Measurements from ENCODE around the gene OAS1. TPM values are rescaled to one million over a fixed set of nuclear protein-coding genes. Genes with fewer than 3 reads are reported as not detected.

Gene OAS1
- total RNA-seq, 1 donor from 2014 or later: 0.38 TPM

DNA sequence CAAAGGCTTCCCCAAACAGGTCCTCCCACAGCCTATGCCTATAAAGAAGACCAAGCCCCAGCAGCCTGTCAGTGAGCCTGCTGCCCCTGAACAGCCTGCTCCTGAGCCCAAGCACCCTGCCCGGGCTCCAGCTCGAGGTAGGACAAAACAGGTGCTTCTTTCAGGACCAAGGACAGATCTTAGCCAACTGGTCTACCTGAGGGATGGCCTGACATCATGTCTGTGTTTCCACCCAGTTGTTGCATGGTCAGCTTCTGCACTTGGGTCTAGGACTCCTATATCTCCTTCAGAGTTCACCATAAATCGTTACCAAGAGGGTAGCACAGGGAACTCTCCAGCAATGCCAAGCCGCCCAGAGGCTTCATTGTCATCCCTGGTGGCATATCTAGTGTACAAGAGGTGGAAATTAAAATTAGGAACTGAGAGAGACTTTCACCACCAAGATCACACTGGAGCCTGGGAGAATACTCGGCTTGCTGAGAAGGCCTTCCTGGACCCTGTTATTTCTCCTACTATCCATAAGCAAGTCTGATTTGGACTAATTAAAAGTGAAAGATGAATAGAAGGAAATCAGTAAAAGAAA, 38.2 kb upstream of the OAS1 start:
- Mint-ChIP-seq H3K27me3 (peaks cover 61% of the 10 kb centered on the region), H3K4me3 (ENCODE audit: low read depth) (no peak overlapping the region), H3K27ac (no peak overlapping the region), H3K4me1 (ENCODE audit: low read depth) (no peaks in the 10 kb centered on the region), H3K9me3 (ENCODE audit: low read depth) (no peaks in the 10 kb centered on the region), H3K36me3 (ENCODE audit: insufficient read depth) (no peaks in the 10 kb centered on the region)
- peak; percentile 30 for DNase-seq (ENCODE audit: low spot score, unreplicated experiment)
- no peak for TF ChIP-seq CTCF (IDR thresholded peaks at IDR 0.05; ENCODE audit: unreplicated experiment)

DNA sequence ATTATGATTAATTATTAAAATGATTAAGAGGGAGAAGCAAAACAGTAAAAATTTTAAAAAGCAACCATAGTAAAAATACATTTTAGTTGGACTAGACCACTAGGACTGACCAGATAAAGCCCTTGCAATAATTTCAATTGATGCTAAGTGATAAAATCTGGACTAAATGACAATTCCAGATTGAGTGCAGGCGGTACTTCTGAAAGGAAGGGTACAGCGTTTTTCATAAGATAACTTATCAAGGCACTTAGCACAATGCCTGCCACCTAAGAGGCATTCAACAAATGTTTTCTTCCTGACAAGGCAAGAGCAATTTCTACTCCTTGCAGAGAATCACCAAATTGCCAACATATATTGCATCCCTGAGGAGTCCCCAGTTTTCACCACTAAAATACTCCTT, 37.7 kb upstream of the OAS1 start:
- Mint-ChIP-seq H3K4me3 (ENCODE audit: low read depth) (no peak overlapping the region), H3K27ac (no peak overlapping the region), H3K9me3 (ENCODE audit: low read depth) (no peaks in the 10 kb centered on the region), H3K36me3 (ENCODE audit: insufficient read depth) (no peaks in the 10 kb centered on the region), H3K4me1 (ENCODE audit: low read depth) (no peaks in the 10 kb centered on the region), H3K27me3 (peaks cover 61% of the 10 kb centered on the region)
- no peak for DNase-seq (ENCODE audit: low spot score, unreplicated experiment)
- TF ChIP-seq CTCF (IDR thresholded peaks at IDR 0.05; ENCODE audit: unreplicated experiment): no peak

DNA sequence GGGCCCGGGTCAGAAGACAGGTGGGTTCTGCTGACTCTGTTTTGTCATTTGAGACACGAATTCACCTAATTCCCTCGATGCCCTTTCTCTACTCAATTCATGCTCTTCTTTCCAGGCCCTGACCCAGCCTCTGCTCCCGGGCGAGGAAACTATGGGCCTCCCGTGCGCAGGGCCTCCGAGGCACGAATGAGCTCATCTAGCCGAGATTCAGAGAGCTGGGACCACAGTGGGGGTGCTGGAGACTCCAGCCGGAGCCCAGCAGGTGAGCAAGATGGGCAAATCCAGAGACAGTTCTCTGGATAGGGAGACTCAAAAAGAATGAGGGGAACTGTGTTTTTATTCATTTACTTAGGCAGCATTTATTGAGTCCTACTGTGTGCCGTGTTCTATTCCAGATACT, 37.0 kb upstream of the OAS1 start:
- no peaks in the 10 kb centered on the region for H3K9me3 Mint-ChIP-seq (ENCODE audit: low read depth)
- no peak overlapping the region for H3K27ac Mint-ChIP-seq
- TF ChIP-seq CTCF (IDR thresholded peaks at IDR 0.05; ENCODE audit: unreplicated experiment): no peak
- no peaks in the 10 kb centered on the region for H3K36me3 Mint-ChIP-seq (ENCODE audit: insufficient read depth)
- no peaks in the 10 kb centered on the region for H3K4me1 Mint-ChIP-seq (ENCODE audit: low read depth)
- H3K4me3 Mint-ChIP-seq (ENCODE audit: low read depth): no peak overlapping the region
- peaks cover 59% of the 10 kb centered on the region for H3K27me3 Mint-ChIP-seq
- no peak for DNase-seq (ENCODE audit: low spot score, unreplicated experiment)

DNA sequence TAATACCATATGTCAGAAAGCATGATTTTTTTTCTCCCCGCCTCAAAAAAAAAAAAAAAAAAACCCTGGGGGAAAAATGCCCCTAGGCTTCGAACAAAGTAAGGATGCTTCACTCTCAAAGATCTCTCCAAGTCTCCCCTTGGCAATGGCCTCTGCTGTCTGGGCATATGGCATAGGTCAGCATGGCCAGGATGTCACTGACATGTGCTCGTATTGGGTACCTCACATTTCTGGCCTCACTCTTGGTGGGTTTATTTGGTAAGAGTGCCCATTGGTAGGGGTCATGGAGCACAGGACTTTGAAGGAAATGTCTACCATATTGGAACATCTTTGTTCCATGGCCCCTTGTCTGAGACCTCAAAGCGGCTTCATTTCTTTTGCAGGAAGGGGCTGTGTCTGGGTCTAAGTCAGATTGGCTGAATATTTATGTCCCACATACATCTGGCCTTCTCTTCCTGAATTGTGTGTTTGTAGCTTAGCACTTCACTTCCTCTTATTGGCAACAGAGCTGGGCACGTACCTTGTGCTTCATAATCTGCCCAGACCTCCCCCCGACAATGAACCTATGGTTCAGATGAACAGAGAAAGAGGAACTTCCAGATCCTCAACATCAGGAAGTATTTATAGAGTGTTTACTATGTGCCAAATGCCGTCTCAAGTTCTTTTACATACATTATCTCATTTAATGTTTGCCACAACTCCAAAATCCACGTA, 36.3 kb upstream of the OAS1 start:
- no peak overlapping the region for H3K4me3 Mint-ChIP-seq (ENCODE audit: low read depth)
- H3K27ac Mint-ChIP-seq: no peak overlapping the region
- H3K27me3 Mint-ChIP-seq: peaks cover 53% of the 10 kb centered on the region
- no peak for TF ChIP-seq CTCF (IDR thresholded peaks at IDR 0.05; ENCODE audit: unreplicated experiment)
- no peaks in the 10 kb centered on the region for H3K9me3 Mint-ChIP-seq (ENCODE audit: low read depth)
- no peak for DNase-seq (ENCODE audit: low spot score, unreplicated experiment)
- no peaks in the 10 kb centered on the region for H3K36me3 Mint-ChIP-seq (ENCODE audit: insufficient read depth)
- H3K4me1 Mint-ChIP-seq (ENCODE audit: low read depth): no peaks in the 10 kb centered on the region

DNA sequence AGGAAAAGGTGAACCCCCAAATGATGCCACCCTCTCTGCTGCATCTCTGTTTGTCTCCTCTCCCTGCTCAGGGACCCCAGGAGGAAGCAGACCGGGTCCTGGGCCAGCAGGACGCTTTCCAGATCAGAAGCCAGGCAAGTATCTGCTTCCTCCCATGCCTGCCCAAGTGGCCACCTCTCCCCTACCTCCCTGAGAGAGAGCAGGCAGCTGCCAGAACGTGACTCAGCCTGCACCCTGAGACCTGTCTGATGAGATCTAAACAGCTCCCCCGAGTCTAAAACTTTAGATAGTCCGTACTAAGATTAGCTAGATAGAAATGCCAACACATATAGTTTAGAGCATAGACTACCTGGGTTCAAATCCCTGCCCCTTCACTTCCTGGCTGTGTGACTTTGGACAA, 31.2 kb upstream of the OAS1 start:
- no peaks in the 10 kb centered on the region for H3K4me1 Mint-ChIP-seq (ENCODE audit: low read depth)
- TF ChIP-seq CTCF (IDR thresholded peaks at IDR 0.05; ENCODE audit: unreplicated experiment): no peak
- H3K27ac Mint-ChIP-seq: no peak overlapping the region
- H3K9me3 Mint-ChIP-seq (ENCODE audit: low read depth): no peaks in the 10 kb centered on the region
- H3K36me3 Mint-ChIP-seq (ENCODE audit: insufficient read depth): no peaks in the 10 kb centered on the region
- no peak overlapping the region for H3K4me3 Mint-ChIP-seq (ENCODE audit: low read depth)
- peaks cover 50% of the 10 kb centered on the region for H3K27me3 Mint-ChIP-seq
- DNase-seq (ENCODE audit: low spot score, unreplicated experiment): no peak

Measured in progenitor cell of endocrine pancreas (in vitro differentiated cells).